ENCODE measurements around the gene RPL27A.

RPL27A gene

GRCh38 chr11:8721609-8722500, 39.3 kb downstream of the RPL27A start:
- TF ChIP-seq, protein P1, sequence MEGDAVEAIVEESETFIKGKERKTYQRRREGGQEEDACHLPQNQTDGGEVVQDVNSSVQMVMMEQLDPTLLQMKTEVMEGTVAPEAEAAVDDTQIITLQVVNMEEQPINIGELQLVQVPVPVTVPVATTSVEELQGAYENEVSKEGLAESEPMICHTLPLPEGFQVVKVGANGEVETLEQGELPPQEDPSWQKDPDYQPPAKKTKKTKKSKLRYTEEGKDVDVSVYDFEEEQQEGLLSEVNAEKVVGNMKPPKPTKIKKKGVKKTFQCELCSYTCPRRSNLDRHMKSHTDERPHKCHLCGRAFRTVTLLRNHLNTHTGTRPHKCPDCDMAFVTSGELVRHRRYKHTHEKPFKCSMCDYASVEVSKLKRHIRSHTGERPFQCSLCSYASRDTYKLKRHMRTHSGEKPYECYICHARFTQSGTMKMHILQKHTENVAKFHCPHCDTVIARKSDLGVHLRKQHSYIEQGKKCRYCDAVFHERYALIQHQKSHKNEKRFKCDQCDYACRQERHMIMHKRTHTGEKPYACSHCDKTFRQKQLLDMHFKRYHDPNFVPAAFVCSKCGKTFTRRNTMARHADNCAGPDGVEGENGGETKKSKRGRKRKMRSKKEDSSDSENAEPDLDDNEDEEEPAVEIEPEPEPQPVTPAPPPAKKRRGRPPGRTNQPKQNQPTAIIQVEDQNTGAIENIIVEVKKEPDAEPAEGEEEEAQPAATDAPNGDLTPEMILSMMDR (IDR thresholded peaks at IDR 0.05; ENCODE audit: extremely low read depth, insufficient read depth, missing control alignments), result no peak
- in situ Hi-C loops (cut with MboI; ENCODE audit: low pct_unique_long_range_greater_than_20kb, low sequenced_read_pairs, unreplicated experiment), result no loop called here

GRCh38 chr11:8722809-8723208, 40.2 kb downstream of the RPL27A start:
- in situ Hi-C loops (cut with MboI; ENCODE audit: low pct_unique_long_range_greater_than_20kb, low sequenced_read_pairs, unreplicated experiment), result no loop called here
- TF ChIP-seq, protein P1 (IDR thresholded peaks at IDR 0.05; ENCODE audit: extremely low read depth, insufficient read depth, missing control alignments), result no peak
- DNase-seq (ENCODE audit: low spot score), result no peak

More at GRCh38 chr11:8721609-8722500, 39.3 kb downstream of the RPL27A start:
- DNase-seq (ENCODE audit: low spot score), result no peak

GRCh38 chr11:8723711-8724110, 41.1 kb downstream of the RPL27A start:
- in situ Hi-C loops (cut with MboI; ENCODE audit: low pct_unique_long_range_greater_than_20kb, low sequenced_read_pairs, unreplicated experiment), result no loop called here
- TF ChIP-seq, protein P1 (IDR thresholded peaks at IDR 0.05; ENCODE audit: extremely low read depth, insufficient read depth, missing control alignments), result no peak
- DNase-seq (ENCODE audit: low spot score), result no peak

DNA sequence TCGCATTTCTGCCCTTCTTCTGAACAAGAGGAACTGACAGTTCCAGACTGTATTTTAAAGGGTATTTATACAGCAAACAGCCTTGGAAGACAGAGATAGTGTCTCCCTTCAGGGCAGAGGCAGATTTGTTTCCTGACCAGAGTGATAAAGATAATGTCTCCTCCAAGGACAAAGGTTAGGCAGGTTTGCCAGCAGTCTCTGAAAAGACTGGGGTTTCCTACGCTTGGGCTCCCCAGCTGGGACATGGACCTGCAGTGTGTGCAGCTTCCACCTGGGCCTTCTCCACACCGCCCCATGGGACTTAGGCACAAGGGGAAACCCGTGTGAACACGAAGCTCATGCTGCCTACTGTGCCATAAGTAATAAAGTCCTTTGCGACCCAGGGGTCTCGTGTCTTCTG, 42.1 kb downstream of the RPL27A start:
- DNase-seq (ENCODE audit: low spot score), result no peak
- in situ Hi-C loops (cut with MboI; ENCODE audit: low pct_unique_long_range_greater_than_20kb, low sequenced_read_pairs, unreplicated experiment), result no loop called here
- TF ChIP-seq, protein P1 (IDR thresholded peaks at IDR 0.05; ENCODE audit: extremely low read depth, insufficient read depth, missing control alignments), result no peak

- DNase-seq (ENCODE audit: low spot score), result no peak
- TF ChIP-seq, protein P1 (IDR thresholded peaks at IDR 0.05; ENCODE audit: extremely low read depth, insufficient read depth, missing control alignments), result no peak
- in situ Hi-C loops (cut with MboI; ENCODE audit: low pct_unique_long_range_greater_than_20kb, low sequenced_read_pairs, unreplicated experiment), result no loop called here
Measured at GRCh38 chr11:8726395-8726794, 43.8 kb downstream of the RPL27A start.

GRCh38 chr11:8728563-8728962, 46.0 kb downstream of the RPL27A start:
- TF ChIP-seq, protein P1 (IDR thresholded peaks at IDR 0.05; ENCODE audit: extremely low read depth, insufficient read depth, missing control alignments), result no peak
- in situ Hi-C loops (cut with MboI; ENCODE audit: low pct_unique_long_range_greater_than_20kb, low sequenced_read_pairs, unreplicated experiment), result no loop called here
- no peak for DNase-seq (ENCODE audit: low spot score)

All from GM13977 (cell line).